ENCODE measurements around the gene SDHA.

DNA sequence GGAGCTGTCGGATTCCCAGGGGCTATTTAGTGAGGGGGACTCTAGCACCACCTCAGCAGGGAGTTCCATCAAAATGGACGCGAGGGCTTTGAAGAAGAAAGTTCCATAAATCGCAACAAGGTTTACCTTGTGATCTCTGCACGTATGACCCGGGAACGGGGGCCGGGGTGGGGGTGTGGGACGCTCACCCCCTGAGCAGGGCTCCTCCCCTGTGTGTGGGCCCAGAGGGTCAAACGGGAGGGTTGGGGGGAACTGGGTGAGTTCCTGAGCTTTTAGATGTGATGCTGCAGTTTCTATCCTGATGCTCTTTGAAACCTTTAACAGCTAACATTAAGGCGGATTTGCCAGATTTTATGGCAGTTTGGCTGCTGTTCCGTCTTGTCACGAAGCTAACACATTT is 45.7 kb upstream of the SDHA start:
- TF ChIP-seq EP300 (IDR thresholded peaks at IDR 0.05; ENCODE audit: borderline replicate concordance) = no peak
- no peak for TF ChIP-seq TCF12 (IDR thresholded peaks at IDR 0.05; ENCODE audit: low read depth)
- no peak for TF ChIP-seq RAD21 (IDR thresholded peaks at IDR 0.05; ENCODE audit: low read depth)
- no peak for TF ChIP-seq TEAD4 (IDR thresholded peaks at IDR 0.05)
- TF ChIP-seq MAX (IDR thresholded peaks at IDR 0.05) = no peak
- TF ChIP-seq YY1 (IDR thresholded peaks at IDR 0.05; ENCODE audit: low read depth) = no peak
- no peak for TF ChIP-seq CEBPB (IDR thresholded peaks at IDR 0.05)
- no peak for TF ChIP-seq FOXM1 (IDR thresholded peaks at IDR 0.05; ENCODE audit: borderline replicate concordance, low read depth)
- TF ChIP-seq USF1 (IDR thresholded peaks at IDR 0.05) = no peak
- no peak for TF ChIP-seq CREB1 (IDR thresholded peaks at IDR 0.05; ENCODE audit: low read depth)
- no peak for TF ChIP-seq NFIC (IDR thresholded peaks at IDR 0.05)
- TF ChIP-seq, protein P1, sequence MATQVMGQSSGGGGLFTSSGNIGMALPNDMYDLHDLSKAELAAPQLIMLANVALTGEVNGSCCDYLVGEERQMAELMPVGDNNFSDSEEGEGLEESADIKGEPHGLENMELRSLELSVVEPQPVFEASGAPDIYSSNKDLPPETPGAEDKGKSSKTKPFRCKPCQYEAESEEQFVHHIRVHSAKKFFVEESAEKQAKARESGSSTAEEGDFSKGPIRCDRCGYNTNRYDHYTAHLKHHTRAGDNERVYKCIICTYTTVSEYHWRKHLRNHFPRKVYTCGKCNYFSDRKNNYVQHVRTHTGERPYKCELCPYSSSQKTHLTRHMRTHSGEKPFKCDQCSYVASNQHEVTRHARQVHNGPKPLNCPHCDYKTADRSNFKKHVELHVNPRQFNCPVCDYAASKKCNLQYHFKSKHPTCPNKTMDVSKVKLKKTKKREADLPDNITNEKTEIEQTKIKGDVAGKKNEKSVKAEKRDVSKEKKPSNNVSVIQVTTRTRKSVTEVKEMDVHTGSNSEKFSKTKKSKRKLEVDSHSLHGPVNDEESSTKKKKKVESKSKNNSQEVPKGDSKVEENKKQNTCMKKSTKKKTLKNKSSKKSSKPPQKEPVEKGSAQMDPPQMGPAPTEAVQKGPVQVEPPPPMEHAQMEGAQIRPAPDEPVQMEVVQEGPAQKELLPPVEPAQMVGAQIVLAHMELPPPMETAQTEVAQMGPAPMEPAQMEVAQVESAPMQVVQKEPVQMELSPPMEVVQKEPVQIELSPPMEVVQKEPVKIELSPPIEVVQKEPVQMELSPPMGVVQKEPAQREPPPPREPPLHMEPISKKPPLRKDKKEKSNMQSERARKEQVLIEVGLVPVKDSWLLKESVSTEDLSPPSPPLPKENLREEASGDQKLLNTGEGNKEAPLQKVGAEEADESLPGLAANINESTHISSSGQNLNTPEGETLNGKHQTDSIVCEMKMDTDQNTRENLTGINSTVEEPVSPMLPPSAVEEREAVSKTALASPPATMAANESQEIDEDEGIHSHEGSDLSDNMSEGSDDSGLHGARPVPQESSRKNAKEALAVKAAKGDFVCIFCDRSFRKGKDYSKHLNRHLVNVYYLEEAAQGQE (IDR thresholded peaks at IDR 0.05; ENCODE audit: low read depth) = no peak
- no peak for TF ChIP-seq TAF1 (IDR thresholded peaks at IDR 0.05; ENCODE audit: low read depth)
